ENCODE data around the gene EDN3. TPM values are rescaled to one million over a fixed set of nuclear protein-coding genes. Genes with fewer than 3 reads are reported as not detected.

The EDN3 gene
- polyA plus RNA-seq, 1 donor from 2014 or later = 0.50 TPM

DNA sequence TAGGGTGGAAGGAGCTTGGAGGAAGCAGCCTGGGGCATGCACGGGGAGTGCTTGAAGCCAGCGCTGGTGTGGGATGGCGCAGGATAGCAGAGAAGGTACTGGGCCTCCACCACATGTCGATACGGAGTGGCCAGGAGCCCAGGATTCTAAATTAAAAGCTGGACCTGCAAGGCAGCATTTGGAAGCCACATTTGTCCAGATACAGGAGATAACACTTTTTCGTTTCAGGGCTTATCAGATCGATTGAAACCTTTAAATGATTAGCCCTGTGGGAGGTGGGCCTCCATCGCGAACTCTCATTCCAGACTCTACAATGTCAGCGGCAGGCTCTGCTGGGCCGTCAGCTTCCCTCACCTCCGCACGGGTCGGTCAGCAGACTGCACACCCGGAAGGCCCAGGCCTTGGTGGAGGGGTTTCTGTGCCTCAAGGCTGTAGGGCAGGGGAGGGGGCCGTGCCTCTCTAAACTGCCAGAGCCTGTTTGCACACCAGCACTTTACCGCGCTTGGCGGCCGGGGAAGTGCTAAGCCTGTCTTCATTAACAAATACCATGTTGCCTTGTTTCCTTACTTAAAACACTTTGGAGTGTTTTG is 17.9 kb downstream of the EDN3 start:
- Histone ChIP-seq H3K27me3 (ENCODE audit: insufficient read depth, low read depth, low read length) (no peaks in the 10 kb centered on the region), H2AFZ (ENCODE audit: low read depth, low read length) (no peak overlapping the region), H3K36me3 (ENCODE audit: insufficient read depth, low read length) (no peaks in the 10 kb centered on the region), H3K79me2 (replicated peaks; ENCODE audit: insufficient read depth, low read length) (no peaks in the 10 kb centered on the region), H3K4me2 (ENCODE audit: low read length) (no peak overlapping the region), H3K9ac (ENCODE audit: low read length) (no peak overlapping the region), H4K20me1 (ENCODE audit: insufficient read depth) (no peaks in the 10 kb centered on the region), H3K9me2 (ENCODE audit: insufficient read depth, low read length) (no peaks in the 10 kb centered on the region), H3K9me3 (ENCODE audit: low read length) (no peaks in the 10 kb centered on the region), H3F3A (ENCODE audit: insufficient read depth, low read length, poor library complexity, severe bottlenecking) (no peaks in the 10 kb centered on the region), H3K27ac (ENCODE audit: low read length) (no peak overlapping the region), H3K4me3 (ENCODE audit: low read length) (no peak overlapping the region)
- TF ChIP-seq POLR2AphosphoS5 (IDR thresholded peaks at IDR 0.05) = no peak
- TF ChIP-seq CTCF (IDR thresholded peaks at IDR 0.05; ENCODE audit: poor library complexity, severe bottlenecking) = no peak

- H3K9ac ChIP-seq (ENCODE audit: low read length) = no peak overlapping the region
- TF ChIP-seq CTCF (IDR thresholded peaks at IDR 0.05; ENCODE audit: poor library complexity, severe bottlenecking) (no peak), MXI1 (conservative IDR thresholded peaks at IDR 0.05; ENCODE audit: poor library complexity, severe bottlenecking) (no peak), REST (IDR thresholded peaks at IDR 0.05; ENCODE audit: borderline replicate concordance) (no peak), EZH2 (IDR thresholded peaks at IDR 0.05; ENCODE audit: borderline replicate concordance, insufficient read depth, low read length, poor library complexity, severe bottlenecking) (no peak), POLR2AphosphoS5 (IDR thresholded peaks at IDR 0.05) (no peak), SMC3 (conservative IDR thresholded peaks at IDR 0.05; ENCODE audit: poor library complexity) (no peak), RAD21 (conservative IDR thresholded peaks at IDR 0.05) (no peak), EP300 (conservative IDR thresholded peaks at IDR 0.05; ENCODE audit: poor library complexity, severe bottlenecking) (no peak), TAF1 (IDR thresholded peaks at IDR 0.05; ENCODE audit: low read depth) (no peak)
- no peaks in the 10 kb centered on the region for H3F3A ChIP-seq (ENCODE audit: insufficient read depth, low read length, poor library complexity, severe bottlenecking)
These were observed 18.4 kb downstream of the EDN3 start for GRCh38 chr20:59318803-59319202.

More at GRCh38 chr20:59318803-59319202, 18.4 kb downstream of the EDN3 start:
- H3K27me3 ChIP-seq (ENCODE audit: insufficient read depth, low read depth, low read length) = no peaks in the 10 kb centered on the region
- H3K4me2 ChIP-seq (ENCODE audit: low read length) = no peak overlapping the region
- H3K9me3 ChIP-seq (ENCODE audit: low read length) = no peaks in the 10 kb centered on the region
- H3K36me3 ChIP-seq (ENCODE audit: insufficient read depth, low read length) = no peaks in the 10 kb centered on the region
- no peak overlapping the region for H2AFZ ChIP-seq (ENCODE audit: low read depth, low read length)
- H3K27ac ChIP-seq (ENCODE audit: low read length) = no peak overlapping the region
- H3K4me3 ChIP-seq (ENCODE audit: low read length) = no peak overlapping the region
- no peaks in the 10 kb centered on the region for H3K9me2 ChIP-seq (ENCODE audit: insufficient read depth, low read length)
- no peaks in the 10 kb centered on the region for H3K79me2 ChIP-seq (replicated peaks; ENCODE audit: insufficient read depth, low read length)
- no peaks in the 10 kb centered on the region for H4K20me1 ChIP-seq (ENCODE audit: insufficient read depth)
